ENCODE measurements around the gene TANK.

DNA sequence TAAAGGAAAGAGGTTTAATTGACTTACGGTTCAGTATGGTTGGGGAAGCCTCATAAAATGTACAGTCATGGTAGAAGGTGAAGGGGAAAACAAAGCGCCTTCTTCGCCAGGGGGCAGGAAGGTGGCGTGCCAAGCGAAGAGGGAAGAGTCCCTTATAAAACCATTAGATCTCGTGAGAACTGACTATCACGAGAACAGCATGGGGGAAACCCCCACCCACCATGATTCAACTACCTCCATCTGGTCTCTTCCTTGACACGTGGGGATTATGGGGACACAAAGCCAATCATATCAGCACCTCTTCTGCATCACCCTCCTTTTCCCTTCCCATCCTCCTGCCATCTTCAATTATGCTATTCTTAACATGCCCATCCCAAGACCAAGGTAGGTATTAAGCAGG lies 29.9 kb upstream of the TANK start:
- TF ChIP-seq, protein P1, sequence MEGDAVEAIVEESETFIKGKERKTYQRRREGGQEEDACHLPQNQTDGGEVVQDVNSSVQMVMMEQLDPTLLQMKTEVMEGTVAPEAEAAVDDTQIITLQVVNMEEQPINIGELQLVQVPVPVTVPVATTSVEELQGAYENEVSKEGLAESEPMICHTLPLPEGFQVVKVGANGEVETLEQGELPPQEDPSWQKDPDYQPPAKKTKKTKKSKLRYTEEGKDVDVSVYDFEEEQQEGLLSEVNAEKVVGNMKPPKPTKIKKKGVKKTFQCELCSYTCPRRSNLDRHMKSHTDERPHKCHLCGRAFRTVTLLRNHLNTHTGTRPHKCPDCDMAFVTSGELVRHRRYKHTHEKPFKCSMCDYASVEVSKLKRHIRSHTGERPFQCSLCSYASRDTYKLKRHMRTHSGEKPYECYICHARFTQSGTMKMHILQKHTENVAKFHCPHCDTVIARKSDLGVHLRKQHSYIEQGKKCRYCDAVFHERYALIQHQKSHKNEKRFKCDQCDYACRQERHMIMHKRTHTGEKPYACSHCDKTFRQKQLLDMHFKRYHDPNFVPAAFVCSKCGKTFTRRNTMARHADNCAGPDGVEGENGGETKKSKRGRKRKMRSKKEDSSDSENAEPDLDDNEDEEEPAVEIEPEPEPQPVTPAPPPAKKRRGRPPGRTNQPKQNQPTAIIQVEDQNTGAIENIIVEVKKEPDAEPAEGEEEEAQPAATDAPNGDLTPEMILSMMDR (IDR thresholded peaks at IDR 0.05; ENCODE audit: insufficient read depth, low read length, poor library complexity, severe bottlenecking) = no peak
- TF ChIP-seq EZH2phosphoT487 (conservative IDR thresholded peaks at IDR 0.05; ENCODE audit: low read length) = no peak

Data from SU-DHL-6 (cell line).